Omental fat pad (tissue), 4 donors: ENCODE measurements around the gene CFAP65. TPM values are rescaled to one million over a fixed set of nuclear protein-coding genes. Genes with fewer than 3 reads are reported as not detected.

Source experiments
- ATAC-seq: fragments of 150-250 bp; one replicate; pipeline ENCODE4 v1.9.1; 2016; ENCODE audit warnings: mild to moderate bottlenecking, moderate library complexity; ENCODE audit not compliant: low FRiP score
- DNase-seq: peaks from one replicate; pipeline ENCODE4 v3.0.0-alpha.2; 2019; ENCODE audit warnings: low spot score
- CTCF ChIP-seq, 3 donors: fragments of 450-650 bp; IDR thresholded peaks; one replicate each; pipeline ENCODE4 v1.5.1; 2016 to 2017; ENCODE audit warnings: antibody characterized with exemption in 3 of 3, mild to moderate bottlenecking in 3 of 3, moderate library complexity in 2 of 3
- total RNA-seq, 4 donors: library from RNA; depleted of rRNA; stranded (reverse); fragments of >200 nt; gene quantifications; one replicate each; pipeline ENCODE4 v1.1.0, GENCODE V29; 2016

Gene CFAP65
- total RNA-seq, 4 donors from 2014 or later: 0.19 TPM; not detected in 3

GRCh38 chr2:218997731-218998130 lies 43.6 kb downstream of the CFAP65 start:
- ATAC-seq (no peak), DNase-seq (no peak)
- TF ChIP-seq CTCF (IDR thresholded peaks at IDR 0.05): no peak

- ATAC-seq (no peak), DNase-seq (no peak)
- no peak for TF ChIP-seq CTCF (IDR thresholded peaks at IDR 0.05)
These were observed 44.4 kb downstream of the CFAP65 start for GRCh38 chr2:218996937-218997336.

- peak; percentile 93 for ATAC-seq
- peak in 2 of 3 donors; percentile 50 to 84 for TF ChIP-seq CTCF (IDR thresholded peaks at IDR 0.05)
- DNase-seq: peak; percentile 87
These were observed 45.2 kb downstream of the CFAP65 start for GRCh38 chr2:218995972-218996711.

GRCh38 chr2:218995561-218995960 lies 45.8 kb downstream of the CFAP65 start:
- DNase-seq: no peak
- no peak for ATAC-seq
- no peak for TF ChIP-seq CTCF (IDR thresholded peaks at IDR 0.05)

- no peak for TF ChIP-seq CTCF (IDR thresholded peaks at IDR 0.05)
- DNase-seq (no peak), ATAC-seq (no peak)
These were observed 47.7 kb downstream of the CFAP65 start, which contains the start of gene CRYBA2 for GRCh38 chr2:218993345-218994315. TSS of gene CRYBA2 (minus strand) at chr2:218993422. CDS start at chr2:218993176, 246 bp downstream.

- DNase-seq (no peak), ATAC-seq (no peak)
- no peak for TF ChIP-seq CTCF (IDR thresholded peaks at IDR 0.05)
These were observed 48.5 kb downstream of the CFAP65 start for GRCh38 chr2:218992703-218993344.
